ENCODE results near the gene CCNY. TPM values are rescaled to one million over a fixed set of nuclear protein-coding genes. Genes with fewer than 3 reads are reported as not detected.

Gene CCNY
- total RNA-seq, 3 donors from 2014 or later: 48.6 to 64.4 (median 51.5) TPM

DNA sequence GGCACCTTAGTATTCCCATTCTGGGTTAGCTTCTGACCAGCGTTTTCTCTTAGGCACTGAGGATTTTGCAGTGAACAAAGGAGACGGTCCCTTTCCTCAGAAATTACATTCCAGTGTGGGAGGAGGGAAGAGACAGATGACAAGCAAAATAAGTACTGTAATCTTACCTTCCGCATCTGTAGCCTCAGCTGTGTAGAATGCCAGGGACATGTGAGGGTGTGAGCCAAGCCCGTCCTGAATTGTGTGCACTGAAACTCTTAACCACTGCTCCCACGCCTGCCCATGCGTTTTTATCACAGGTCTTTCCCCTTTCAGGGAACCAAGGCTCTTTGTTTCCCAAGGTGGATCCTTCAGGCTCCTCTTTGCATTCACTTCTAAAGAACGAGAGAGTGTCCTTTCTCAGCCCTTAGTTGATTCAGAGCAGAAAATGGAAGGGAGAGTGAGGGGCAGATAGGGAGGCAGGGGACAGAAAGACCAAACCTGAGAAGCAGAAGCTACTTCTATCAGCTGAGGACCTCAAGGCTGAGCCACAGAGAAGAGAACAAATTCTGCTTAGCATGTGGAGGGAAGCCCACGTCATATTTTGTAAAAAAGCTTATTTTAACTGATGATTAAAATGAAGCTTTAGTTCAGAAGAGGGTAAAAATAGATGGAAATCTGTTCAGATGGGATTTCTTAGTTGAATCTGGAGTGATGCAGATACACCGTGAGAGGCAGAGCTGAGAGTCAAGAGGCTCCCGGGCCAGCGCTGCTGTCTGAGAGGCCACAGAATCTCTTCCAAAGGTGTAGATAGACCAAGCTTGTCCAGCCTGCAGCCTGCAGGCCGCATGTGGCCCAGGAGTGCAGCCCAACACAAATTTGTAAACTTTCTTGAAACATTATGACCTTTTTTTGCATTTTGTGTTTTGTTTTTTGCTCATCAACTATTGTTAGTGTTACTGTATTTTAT is 122.5 kb downstream of the CCNY start:
- DNase-seq (no peak), ATAC-seq (no peak)
- H3K36me3 ChIP-seq (ENCODE audit: low read depth): no peaks in the 10 kb centered on the region
- peaks cover 6% of the 10 kb centered on the region for H3K4me1 ChIP-seq (ENCODE audit: low read depth)
- TF ChIP-seq, protein P1, sequence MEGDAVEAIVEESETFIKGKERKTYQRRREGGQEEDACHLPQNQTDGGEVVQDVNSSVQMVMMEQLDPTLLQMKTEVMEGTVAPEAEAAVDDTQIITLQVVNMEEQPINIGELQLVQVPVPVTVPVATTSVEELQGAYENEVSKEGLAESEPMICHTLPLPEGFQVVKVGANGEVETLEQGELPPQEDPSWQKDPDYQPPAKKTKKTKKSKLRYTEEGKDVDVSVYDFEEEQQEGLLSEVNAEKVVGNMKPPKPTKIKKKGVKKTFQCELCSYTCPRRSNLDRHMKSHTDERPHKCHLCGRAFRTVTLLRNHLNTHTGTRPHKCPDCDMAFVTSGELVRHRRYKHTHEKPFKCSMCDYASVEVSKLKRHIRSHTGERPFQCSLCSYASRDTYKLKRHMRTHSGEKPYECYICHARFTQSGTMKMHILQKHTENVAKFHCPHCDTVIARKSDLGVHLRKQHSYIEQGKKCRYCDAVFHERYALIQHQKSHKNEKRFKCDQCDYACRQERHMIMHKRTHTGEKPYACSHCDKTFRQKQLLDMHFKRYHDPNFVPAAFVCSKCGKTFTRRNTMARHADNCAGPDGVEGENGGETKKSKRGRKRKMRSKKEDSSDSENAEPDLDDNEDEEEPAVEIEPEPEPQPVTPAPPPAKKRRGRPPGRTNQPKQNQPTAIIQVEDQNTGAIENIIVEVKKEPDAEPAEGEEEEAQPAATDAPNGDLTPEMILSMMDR (IDR thresholded peaks at IDR 0.05): no peak
- no peaks in the 10 kb centered on the region for H3K9me3 ChIP-seq
- intact Hi-C loops (cut with DNase I, micrococcal nuclease): no loop called here
- no peak overlapping the region for H3K4me3 ChIP-seq

DNA sequence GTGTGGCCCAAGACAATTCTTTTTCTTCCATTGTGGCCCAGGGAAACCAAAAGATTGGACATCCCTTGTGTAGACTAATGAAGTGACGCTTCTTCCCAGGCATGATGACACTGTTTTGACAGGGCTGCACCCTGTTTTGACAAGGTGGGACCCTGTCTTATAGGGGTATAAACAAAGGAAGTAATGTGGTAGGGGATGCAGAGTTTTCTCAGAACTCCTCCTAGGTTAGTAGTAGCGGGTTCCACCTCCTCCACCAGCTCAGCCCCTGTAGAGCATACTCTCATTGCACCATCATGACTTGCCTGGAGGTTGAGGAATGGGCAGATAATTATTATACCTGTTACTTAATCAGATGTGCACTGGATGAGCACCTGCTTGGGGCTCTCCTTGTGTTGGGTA is 123.1 kb downstream of the CCNY start:
- no peak overlapping the region for H3K4me3 ChIP-seq
- DNase-seq: no peak
- no peaks in the 10 kb centered on the region for H3K36me3 ChIP-seq (ENCODE audit: low read depth)
- TF ChIP-seq, protein P1 (IDR thresholded peaks at IDR 0.05): no peak
- ATAC-seq: no peak
- H3K9me3 ChIP-seq: no peaks in the 10 kb centered on the region
- intact Hi-C loops (cut with DNase I, micrococcal nuclease): no loop called here
- H3K4me1 ChIP-seq (ENCODE audit: low read depth): peaks cover 6% of the 10 kb centered on the region

DNA sequence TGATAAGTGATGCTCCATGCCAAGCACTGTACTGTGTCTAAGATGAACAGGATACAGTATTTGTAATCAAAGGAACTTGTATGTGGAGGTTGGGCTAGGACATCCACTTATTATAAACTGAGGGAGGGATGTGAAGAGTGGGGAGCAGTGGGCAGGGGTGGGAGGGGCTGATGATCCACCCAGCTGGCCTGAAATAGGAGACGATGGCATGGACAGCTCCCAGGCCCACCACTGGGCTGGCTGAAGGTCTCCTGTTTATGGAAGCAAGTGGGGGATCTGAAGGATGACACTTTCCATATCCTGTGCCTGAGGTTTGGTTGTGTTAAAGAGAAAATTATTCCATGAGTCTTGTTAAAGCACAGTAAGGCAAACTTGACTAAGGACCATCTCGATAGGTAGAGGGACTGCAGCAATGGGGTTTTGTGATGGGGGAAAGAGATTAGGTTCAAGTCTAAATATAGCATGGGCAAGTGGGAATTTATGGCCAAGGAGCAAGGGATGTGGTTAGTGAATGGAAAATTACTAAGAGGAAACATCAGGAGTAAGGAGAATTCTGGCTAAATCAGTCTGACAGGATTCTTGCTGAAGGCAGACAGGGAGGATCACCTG is 124.6 kb downstream of the CCNY start:
- TF ChIP-seq, protein P1 (IDR thresholded peaks at IDR 0.05): no peak
- ATAC-seq: no peak
- no peaks in the 10 kb centered on the region for H3K36me3 ChIP-seq (ENCODE audit: low read depth)
- DNase-seq: no peak
- intact Hi-C loops (cut with DNase I, micrococcal nuclease): no loop called here
- H3K4me1 ChIP-seq (ENCODE audit: low read depth): peaks cover 6% of the 10 kb centered on the region
- no peaks in the 10 kb centered on the region for H3K9me3 ChIP-seq
- no peak overlapping the region for H3K4me3 ChIP-seq

DNA sequence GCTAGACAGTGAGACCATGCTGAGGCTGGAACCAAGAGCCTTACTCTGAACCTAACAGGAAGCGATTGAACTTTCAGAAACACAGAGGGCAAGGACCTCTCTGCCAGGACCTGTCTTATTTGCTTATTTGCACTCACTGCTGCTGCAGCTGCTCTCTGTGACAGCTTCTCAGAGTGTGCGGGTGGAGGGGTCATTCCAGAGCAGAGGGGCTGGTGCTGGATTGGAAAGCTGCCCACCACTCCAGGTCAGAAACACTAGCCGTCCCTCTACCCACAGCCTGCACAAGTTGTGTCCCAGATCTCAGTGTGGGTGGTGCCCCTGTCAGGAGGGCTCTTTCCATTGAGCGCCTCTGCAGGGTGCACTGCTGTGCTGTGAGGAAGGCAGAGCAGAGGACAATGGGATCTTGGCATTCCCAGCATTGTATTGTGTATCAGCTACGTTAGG is 126.2 kb downstream of the CCNY start:
- no peaks in the 10 kb centered on the region for H3K9me3 ChIP-seq
- H3K4me1 ChIP-seq (ENCODE audit: low read depth): peaks cover 6% of the 10 kb centered on the region
- H3K36me3 ChIP-seq (ENCODE audit: low read depth): no peaks in the 10 kb centered on the region
- TF ChIP-seq, protein P1 (IDR thresholded peaks at IDR 0.05): no peak
- intact Hi-C loops (cut with DNase I, micrococcal nuclease): no loop called here
- ATAC-seq (peak; percentile 29), DNase-seq (no peak)
- H3K4me3 ChIP-seq: no peak overlapping the region

DNA sequence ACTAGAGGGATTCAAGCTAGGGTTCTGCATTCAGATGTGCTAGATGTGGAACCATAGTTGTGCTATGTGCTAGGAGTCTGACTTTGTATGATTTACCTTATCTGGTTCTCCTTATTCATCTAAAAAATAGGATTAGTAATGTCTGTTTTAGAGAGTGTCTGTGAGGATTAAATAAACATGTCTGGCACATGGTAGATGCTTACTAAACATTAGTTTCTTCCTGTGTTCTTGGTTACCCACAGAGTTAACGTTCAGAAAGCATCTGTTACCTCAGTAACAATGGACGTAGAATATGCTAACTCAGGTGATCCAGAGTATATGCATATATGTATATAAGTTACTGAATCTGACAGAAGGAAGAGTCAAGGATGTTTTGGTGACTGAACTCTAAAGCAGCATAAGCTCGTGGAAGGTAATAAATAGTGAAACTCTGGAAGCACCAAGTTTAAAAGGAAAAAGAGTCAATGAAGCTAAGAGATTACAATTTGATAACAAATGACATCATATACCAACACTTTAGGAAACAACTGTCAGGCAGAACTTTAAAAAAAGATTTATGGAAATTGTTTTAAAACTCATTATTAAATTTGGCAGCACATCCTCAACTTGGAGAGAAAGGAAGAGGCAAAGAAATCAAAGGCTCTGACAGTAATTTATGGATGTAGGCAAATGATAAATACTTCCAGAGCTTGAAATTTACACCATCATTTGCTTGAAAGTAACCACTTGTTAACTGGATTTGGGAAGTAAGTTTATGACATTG is 127.0 kb downstream of the CCNY start:
- DNase-seq (no peak), ATAC-seq (no peak)
- Histone ChIP-seq H3K9me3 (no peaks in the 10 kb centered on the region), H3K36me3 (ENCODE audit: low read depth) (no peaks in the 10 kb centered on the region), H3K4me1 (ENCODE audit: low read depth) (peaks cover 6% of the 10 kb centered on the region), H3K4me3 (no peak overlapping the region)
- intact Hi-C loops (cut with DNase I, micrococcal nuclease): no loop called here
- TF ChIP-seq, protein P1 (IDR thresholded peaks at IDR 0.05): no peak

All from mucosa of descending colon (tissue), 3 donors.